Ecto neural progenitor cell (in vitro differentiated cells): ENCODE measurements around the gene XKR3.
"Not testable (repeated sequence)": the region's sequence is repeated elsewhere in the genome, so short reads cannot be mapped to it uniquely, and the experiment has no call there.

Experiments
- DNase-seq: peaks from one replicate; pipeline ENCODE4 v3.0.0-alpha.2; 2018; ENCODE audit warnings: low spot score

XKR3 gene

GRCh38 chr22:16824716-16825687 is at the start of gene XKR3:
Gene XKR3 (minus strand): TSS chr22:16825411. CDS start chr22:16808073, 17,338 bp downstream.
- no peak for DNase-seq

- DNase-seq, result not testable (repeated sequence)
These were observed 44.4 kb upstream of the XKR3 start for GRCh38 chr22:16869640-16870039.

- DNase-seq, result no peak
These were observed 41.0 kb upstream of the XKR3 start for GRCh38 chr22:16866167-16866566.

- DNase-seq, result not testable (repeated sequence)
These were observed 31.6 kb upstream of the XKR3 start for GRCh38 chr22:16856851-16857250.

DNA sequence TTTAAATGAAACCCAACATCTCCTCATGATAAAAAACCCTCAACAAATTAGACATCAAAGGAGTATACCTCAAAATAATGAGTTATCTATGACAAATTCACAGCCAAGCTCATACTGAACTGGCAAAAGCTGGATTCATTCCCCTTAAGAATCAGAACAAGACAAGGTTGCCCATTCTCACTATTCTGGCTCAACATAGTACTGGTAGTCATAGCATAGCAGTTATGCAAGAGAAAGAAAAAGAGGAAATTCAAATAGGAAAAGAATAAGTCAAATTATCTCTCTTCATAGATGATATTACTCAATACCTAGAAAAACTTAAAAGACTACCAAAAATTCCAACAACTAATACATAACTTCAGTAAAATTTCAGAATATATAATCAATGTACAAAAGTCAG is 29.4 kb upstream of the XKR3 start:
- no peak for DNase-seq

GRCh38 chr22:16851268-16851996 is 26.2 kb upstream of the XKR3 start:
- not testable (repeated sequence) for DNase-seq

GRCh38 chr22:16847271-16847670 is 22.1 kb upstream of the XKR3 start:
- no peak for DNase-seq

GRCh38 chr22:16845881-16846280 is 20.7 kb upstream of the XKR3 start:
- DNase-seq, result no peak

DNA sequence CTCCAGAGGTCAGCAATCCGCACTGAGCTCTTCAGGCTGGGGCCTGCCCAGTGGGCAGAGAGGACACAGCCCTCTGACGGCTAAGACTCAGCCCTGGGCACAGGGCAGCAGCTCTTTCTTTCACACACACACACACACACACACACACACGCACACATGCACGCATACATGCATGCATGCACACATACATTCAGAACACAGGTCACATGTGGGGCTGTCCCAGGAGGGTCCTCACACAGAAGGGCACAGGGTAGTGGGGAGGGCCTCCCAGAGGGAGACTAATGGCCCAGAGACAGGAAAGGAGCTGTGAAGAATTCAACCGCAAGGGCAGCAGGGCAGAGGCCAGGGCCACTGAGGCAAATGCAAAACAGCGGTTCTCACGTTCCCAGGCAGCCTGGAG is 20.3 kb upstream of the XKR3 start:
- DNase-seq, result no peak

DNA sequence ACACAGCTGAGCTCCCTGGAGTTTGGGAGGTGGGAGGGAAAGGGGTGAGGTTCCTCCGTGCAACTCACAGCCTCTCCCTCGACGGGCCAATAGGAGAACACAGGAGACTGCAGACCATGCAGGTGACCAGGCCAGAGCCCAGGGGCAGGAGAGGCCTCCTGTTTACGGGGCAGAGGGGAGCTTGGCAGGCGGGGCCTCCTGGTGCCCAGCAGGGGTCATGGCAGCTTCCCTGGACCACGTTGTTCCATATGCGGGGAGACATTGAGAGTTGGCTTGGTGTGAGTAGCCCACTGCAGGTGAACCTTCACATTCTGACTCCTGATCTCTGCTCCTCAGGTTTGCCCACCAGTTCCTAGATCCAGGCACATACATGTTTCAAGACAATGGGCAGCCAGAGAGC is 19.3 kb upstream of the XKR3 start:
- DNase-seq, result no peak

- no peak for DNase-seq
These were observed 12.9 kb upstream of the XKR3 start for GRCh38 chr22:16838073-16838472.

DNA sequence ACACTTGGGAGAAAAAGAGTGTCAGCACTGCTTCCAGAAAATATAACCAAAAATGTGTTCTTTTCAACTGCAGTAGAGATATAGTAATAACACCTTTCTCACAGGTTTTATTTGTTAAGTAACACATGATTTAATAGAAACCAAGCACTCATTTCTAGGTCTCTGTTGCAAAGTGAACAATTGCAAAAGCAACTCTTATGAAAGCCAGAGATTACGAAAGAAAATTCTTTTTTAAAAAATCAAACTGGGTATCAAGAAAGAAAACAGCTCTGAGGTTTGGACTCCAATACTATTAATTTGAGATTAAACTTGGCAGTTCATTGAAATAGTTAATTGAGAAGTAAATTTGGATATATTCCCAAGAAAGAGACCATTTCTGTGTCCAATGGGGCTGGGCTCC is 9.8 kb upstream of the XKR3 start:
- no peak for DNase-seq

- no peak for DNase-seq
These were observed 6.0 kb upstream of the XKR3 start for GRCh38 chr22:16831257-16831656.

DNA sequence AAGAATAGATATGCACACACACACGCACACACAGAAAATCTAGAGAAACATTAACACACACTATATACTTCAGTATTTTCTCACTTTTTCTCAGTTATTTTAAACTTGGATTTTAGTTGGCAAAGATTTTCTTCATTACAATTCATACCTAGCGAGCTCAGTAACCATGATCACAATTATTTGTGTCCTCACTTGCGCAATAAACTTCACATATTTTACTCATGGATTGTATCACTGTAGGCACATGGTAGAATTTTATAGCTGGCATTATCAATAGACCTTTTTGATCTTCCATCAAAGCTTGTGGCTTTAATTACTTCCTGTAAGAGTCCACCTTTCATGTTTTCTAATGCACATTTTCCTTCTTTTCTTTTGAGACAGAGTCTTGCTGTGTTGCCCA is 4.8 kb upstream of the XKR3 start:
- no peak for DNase-seq

GRCh38 chr22:16828876-16829275 is 3.7 kb upstream of the XKR3 start:
- no peak for DNase-seq

- no peak for DNase-seq
These were observed 2.3 kb upstream of the XKR3 start for GRCh38 chr22:16827506-16827905.

GRCh38 chr22:16819249-16819648 is 6.0 kb downstream of the XKR3 start:
- no peak for DNase-seq

DNA sequence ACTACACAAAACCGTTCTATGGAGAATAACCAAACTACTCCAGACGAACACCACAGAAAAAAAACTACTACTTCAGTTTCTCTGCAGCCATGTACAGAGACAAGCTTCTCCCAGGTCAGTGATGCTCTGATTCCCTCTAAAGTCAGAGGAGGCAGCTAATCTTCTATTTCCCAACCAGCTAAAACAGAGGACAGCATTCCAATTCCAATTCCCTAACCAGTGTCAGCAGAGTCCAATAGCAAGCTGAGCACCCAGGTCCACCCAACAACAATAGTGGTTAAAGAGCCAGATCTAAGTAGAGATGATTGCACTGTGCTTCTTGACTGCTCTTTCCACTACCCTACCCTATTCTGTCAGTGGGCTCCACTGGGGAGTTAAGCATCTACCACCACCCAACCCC is 6.7 kb downstream of the XKR3 start:
- no peak for DNase-seq

DNA sequence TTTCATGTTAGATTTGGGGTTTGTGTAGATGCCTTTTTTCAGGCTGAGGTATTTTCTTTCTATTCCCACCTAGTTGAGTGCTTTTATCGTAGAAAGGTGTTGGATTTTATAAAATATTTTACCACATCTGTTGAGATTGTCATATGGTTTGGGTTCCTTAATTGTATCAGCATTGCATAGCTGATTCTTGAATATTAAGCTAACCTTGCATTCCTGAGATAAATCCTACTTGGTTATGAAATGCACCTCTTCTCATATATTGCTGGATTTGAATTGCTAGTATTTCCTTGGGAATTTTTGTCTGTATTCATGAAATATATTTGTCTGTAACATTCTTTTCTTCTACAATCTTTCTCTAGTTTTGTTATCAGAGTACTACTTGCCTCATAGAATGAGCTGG is 10.1 kb downstream of the XKR3 start:
- no peak for DNase-seq

- no peak for DNase-seq
These were observed 14.9 kb downstream of the XKR3 start for GRCh38 chr22:16810188-16810802.

DNA sequence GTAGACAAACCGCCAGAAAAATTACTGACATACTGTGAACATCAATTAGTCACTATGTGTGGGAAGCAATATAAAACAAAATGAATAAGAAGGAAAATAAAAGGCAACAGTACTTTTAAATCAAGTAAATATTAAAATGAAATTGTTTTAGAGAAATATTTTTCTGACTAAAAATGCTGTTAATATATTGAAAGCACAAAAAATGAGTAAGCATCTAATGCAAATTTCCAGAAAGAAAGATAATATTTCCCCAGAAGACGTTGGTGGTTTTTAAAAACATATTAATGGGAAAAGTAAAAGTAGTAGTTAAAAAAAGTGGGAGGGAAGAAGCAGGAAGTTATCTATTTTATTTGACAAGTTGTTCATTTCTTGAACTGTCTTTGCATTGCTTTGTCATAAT is 16.5 kb downstream of the XKR3 start:
- DNase-seq, result no peak

DNA sequence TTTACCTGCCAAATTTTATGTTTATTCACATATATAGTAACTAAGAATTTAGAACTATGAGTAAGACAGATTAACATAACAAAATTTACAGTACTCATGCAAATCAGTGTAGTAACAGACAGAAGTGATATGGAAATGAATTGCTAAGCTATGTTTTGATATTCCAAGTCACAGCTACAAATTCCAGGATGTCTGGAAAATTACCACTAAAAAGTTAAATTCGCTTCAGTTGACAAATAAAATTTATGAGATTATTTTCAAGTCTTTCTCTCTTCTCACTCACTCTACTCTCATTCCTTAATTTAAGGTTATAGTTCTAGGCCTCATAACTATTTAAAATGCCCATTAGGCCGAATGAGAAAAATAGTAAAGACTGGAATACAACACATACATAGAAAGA is 18.1 kb downstream of the XKR3 start:
- DNase-seq, result no peak

GRCh38 chr22:16806401-16806800 is 18.8 kb downstream of the XKR3 start:
- no peak for DNase-seq
